C4-2B (cell line): ENCODE measurements around the gene GAS6.
"Not testable (repeated sequence)": the region's sequence is repeated elsewhere in the genome, so short reads cannot be mapped to it uniquely, and the experiment has no call there.

ENCODE experiments used
- H3K27ac ChIP-seq: fragments of 450-650 bp; 2 replicates; pipeline ENCODE4 v1.5.1; 2017
- ZFX ChIP-seq: fragments of 450-650 bp; IDR thresholded peaks from 2 replicates; pipeline ENCODE4 v1.6.1; 2017
- TF ChIP-seq, protein P1 (sequence below): fragments of 450-650 bp; conservative IDR thresholded peaks from 2 replicates; pipeline ENCODE4 v1.5.1; 2017; ENCODE audit warnings: mild to moderate bottlenecking

The GAS6 gene

DNA sequence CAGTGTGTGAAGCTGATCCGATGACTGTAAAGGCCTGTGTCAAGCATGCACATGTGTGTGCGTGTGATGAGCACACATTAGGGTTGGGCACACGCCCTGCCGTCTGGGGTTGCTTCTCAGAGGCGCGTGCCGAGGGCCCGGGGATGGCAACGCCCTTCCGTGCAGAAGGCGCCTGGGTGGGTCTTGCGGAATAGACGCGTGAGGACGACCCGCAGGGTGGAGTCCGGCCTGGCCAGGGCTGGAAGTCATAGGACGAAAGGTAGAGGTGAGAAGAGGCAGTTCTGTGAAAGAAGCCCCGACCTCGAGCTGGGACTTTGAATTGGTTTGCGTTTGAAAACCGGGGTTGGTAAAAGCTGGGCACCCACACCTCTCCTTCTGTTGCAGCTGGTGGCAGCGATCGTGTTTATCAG lies 69.1 kb downstream of the GAS6 start:
- TF ChIP-seq ZFX: no peak
- TF ChIP-seq, protein P1, sequence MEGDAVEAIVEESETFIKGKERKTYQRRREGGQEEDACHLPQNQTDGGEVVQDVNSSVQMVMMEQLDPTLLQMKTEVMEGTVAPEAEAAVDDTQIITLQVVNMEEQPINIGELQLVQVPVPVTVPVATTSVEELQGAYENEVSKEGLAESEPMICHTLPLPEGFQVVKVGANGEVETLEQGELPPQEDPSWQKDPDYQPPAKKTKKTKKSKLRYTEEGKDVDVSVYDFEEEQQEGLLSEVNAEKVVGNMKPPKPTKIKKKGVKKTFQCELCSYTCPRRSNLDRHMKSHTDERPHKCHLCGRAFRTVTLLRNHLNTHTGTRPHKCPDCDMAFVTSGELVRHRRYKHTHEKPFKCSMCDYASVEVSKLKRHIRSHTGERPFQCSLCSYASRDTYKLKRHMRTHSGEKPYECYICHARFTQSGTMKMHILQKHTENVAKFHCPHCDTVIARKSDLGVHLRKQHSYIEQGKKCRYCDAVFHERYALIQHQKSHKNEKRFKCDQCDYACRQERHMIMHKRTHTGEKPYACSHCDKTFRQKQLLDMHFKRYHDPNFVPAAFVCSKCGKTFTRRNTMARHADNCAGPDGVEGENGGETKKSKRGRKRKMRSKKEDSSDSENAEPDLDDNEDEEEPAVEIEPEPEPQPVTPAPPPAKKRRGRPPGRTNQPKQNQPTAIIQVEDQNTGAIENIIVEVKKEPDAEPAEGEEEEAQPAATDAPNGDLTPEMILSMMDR: no peak
- no peak overlapping the region for H3K27ac ChIP-seq

DNA sequence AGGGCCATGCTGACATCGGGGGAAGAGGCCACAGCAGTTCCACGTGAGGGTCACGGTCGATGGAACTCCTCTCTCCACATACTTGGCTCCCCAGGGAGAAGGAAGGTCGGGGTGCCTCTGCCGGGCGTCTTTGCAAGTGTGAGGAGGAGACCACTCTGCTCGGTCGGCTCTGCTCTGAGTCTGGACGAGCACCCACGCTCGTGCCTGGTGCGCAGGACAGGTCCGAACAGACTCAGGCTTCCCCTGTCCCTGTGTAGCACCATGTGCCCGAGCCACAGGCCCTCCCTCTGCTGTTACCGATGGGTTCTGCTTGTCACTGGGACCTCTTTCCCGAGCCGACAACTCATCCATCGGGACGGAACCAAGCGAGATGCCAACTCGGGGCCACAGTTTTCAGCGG lies 69.8 kb downstream of the GAS6 start:
- no peak overlapping the region for H3K27ac ChIP-seq
- TF ChIP-seq, protein P1: no peak
- no peak for TF ChIP-seq ZFX

DNA sequence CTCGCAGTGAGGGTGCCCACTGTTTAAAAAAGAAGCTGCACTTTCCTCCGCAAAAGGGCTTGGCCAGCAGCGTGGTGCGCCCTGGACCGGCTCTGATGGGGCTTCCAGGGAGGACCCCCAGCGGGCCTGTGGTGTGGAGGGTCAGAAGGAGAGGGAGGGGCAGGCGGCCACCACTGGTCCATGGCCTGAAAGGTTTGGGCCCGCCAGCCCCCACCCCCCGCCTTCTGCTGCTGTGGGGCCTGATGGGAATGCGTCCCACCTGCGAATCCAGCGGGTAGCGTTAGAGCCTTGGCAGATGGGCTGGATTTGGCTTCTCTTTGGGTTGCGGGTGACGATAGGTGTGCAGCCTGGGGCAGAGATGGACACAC lies 70.2 kb downstream of the GAS6 start:
- H3K27ac ChIP-seq: no peak overlapping the region
- TF ChIP-seq ZFX: no peak

DNA sequence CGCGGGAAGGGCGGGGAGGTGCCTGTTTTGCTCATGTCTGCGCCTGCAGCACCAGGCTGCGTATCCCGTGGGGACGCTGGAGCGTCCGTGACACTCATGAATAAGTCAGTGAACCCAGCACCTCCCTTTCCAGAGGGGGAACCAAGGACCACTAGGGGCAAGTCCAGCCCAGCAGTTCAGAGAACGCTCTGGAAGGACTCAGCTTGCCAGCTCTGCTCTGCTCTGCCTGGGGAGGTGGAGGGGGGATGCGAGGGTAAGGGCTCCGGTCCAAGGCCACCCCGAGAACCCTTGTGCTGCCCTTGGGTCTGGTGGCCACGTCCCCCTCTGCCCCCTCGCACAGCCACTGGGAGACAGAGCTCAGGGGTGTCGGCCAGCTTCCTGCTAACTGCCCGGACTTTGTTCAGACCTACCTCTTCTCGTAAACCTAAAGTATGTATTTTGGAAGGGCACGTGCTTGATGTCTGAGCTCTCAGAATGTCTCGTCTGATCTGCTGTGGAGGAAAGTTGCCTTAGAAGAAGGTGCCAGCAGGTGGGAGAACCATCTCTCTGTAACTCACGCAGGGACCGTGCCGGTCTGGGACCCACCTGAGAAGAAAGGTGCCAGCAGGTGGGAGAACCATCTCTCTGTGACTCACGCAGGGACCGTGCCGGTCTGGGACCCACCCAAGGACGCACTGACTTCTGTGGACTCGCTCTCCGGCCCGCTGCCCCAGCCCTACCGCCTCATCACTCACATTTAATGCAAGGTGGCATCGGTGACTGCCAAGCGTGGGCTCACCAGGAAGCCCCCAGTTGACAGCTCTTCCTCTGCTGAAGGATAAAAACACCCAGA lies 70.8 kb downstream of the GAS6 start:
- H3K27ac ChIP-seq: no peak overlapping the region
- TF ChIP-seq, protein P1: no peak
- TF ChIP-seq ZFX: no peak

DNA sequence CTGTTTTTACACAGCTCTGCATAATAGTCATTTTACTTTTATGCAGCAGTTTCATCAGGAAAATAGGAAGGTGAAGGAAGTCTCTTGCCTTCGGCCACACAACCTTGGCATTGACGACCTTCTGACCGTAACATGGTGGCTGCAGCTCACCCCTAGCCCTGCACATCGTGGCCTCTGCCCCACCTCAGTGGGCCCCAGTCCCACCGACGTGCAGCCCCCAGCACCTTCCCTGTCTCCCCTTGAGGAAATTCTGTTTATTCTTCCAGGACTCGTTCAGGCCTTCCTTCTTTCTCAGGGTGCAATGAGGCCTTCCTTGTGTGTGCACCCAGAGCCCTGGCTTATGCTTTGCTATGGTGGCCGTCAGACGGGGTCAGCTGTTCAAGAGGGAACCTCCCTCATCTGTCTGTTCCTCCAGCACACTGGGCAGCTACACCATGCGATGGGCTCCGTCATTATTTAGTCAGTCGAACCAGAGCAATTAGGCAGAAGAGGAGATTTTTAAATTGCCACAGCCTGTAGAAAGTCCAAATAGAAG lies 71.6 kb downstream of the GAS6 start:
- H3K27ac ChIP-seq: no peak overlapping the region
- no peak for TF ChIP-seq ZFX
- TF ChIP-seq, protein P1: no peak

DNA sequence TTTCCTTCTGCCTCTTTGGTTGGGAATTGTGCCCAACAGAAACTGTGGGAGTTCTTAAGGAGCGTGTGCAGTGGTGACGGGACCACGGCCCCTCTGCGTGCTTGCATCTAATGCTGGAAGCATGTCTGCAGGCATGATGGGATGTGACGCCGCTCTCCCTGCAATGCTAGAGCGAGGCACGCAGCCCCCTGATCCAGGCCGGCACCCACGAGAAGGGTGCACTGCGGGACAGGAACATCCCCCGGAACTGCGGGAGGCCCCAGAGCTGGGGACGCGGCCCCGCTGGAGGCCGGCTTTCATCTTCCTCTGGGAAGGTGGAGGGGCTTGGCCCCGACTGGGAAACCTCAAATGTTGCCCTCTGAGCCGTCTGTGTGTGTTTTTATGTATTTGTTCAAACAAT lies 72.1 kb downstream of the GAS6 start:
- no peak for TF ChIP-seq ZFX
- TF ChIP-seq, protein P1: no peak
- H3K27ac ChIP-seq: no peak overlapping the region

DNA sequence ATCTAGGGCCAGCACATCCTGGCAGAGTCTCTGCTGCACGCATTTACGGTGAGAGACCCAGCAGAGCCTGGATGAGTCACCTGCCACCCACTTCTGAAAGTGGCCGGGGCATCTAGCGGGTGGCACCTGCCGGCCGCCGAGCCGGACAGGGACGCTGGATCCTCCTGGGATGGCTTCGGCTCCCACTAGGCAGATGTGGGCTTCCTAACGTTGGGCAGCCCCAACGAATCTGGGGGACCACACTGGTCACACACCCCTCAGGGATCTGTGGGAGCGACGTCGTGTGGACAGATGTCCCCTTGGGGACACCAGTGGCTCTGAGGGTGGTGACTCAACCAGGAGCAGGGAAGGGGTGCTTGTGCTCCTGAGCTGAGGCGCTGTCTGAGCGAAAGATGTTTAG lies 72.7 kb downstream of the GAS6 start:
- no peak overlapping the region for H3K27ac ChIP-seq
- TF ChIP-seq, protein P1: no peak
- TF ChIP-seq ZFX: no peak

DNA sequence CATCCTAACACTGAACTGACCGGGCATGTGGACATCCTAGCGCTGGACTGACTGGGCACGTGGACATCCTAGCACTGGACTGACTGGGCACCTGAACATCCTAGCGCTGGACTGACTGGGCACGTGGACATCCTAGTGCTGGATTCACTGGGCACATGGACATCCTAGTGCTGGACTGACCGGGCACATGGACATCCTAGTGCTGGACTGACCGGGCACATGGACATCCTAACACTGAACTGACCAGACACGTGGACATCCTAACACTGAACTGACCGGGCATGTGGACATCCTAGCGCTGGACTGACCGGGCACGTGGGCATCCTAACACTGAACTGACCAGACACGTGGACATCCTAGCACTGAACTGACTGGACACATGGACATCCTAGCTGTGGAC lies 73.9 kb downstream of the GAS6 start:
- not testable (repeated sequence) for H3K27ac ChIP-seq
